ENCODE results near the gene EXOC3L1. TPM values are rescaled to one million over a fixed set of nuclear protein-coding genes. Genes with fewer than 3 reads are reported as not detected.

The EXOC3L1 gene
- total RNA-seq, 1 donor from 2014 or later, result 0.45 TPM

- peaks cover 12% of the 10 kb centered on the region for H4K20me1 ChIP-seq (ENCODE audit: insufficient read depth, low read length)
- no peak overlapping the region for H3K27ac ChIP-seq (ENCODE audit: low read depth, low read length)
- no peak overlapping the region for H3K27ac Mint-ChIP-seq (ENCODE audit: unreplicated experiment)
- H3K9me3 ChIP-seq (ENCODE audit: insufficient read depth, low read depth, low read length), result no peaks in the 10 kb centered on the region
- H3K4me3 Mint-ChIP-seq (ENCODE audit: unreplicated experiment), result no peak overlapping the region
- H3K4me2 ChIP-seq (ENCODE audit: low read length), result no peak overlapping the region
- no peaks in the 10 kb centered on the region for H3K79me2 ChIP-seq (ENCODE audit: insufficient read depth, low read length)
- H3K36me3 ChIP-seq (ENCODE audit: insufficient read depth, low read length), result no peaks in the 10 kb centered on the region
- H2AFZ ChIP-seq (ENCODE audit: low read depth, low read length), result no peak overlapping the region
- no peaks in the 10 kb centered on the region for H3K9me3 Mint-ChIP-seq (ENCODE audit: unreplicated experiment)
- H3K9ac ChIP-seq (ENCODE audit: low read length), result no peak overlapping the region
- no peaks in the 10 kb centered on the region for H3K4me1 Mint-ChIP-seq (ENCODE audit: low read depth, unreplicated experiment)
- DNase-seq (ENCODE audit: low read depth) (no peak), FAIRE-seq (no peak)
- TF ChIP-seq CTCF (IDR thresholded peaks at IDR 0.05; ENCODE audit: insufficient read depth, low read depth, low read length) (no peak), EZH2 (IDR thresholded peaks at IDR 0.05; ENCODE audit: insufficient read depth, low read length) (no peak)
- H3K4me3 ChIP-seq (ENCODE audit: insufficient read depth, low read depth, low read length), result no peak overlapping the region
- no peaks in the 10 kb centered on the region for H3K27me3 Mint-ChIP-seq (ENCODE audit: low read depth, unreplicated experiment)
- H3K27me3 ChIP-seq (ENCODE audit: insufficient read depth, low read length), result no peaks in the 10 kb centered on the region
- peaks cover 3% of the 10 kb centered on the region for H3K36me3 Mint-ChIP-seq (ENCODE audit: low read depth, unreplicated experiment)
- peaks cover 11% of the 10 kb centered on the region for H3K4me1 ChIP-seq (ENCODE audit: insufficient read depth, low read length)
These were observed 13.1 kb upstream of the EXOC3L1 start for GRCh38 chr16:67202956-67203493.

DNA sequence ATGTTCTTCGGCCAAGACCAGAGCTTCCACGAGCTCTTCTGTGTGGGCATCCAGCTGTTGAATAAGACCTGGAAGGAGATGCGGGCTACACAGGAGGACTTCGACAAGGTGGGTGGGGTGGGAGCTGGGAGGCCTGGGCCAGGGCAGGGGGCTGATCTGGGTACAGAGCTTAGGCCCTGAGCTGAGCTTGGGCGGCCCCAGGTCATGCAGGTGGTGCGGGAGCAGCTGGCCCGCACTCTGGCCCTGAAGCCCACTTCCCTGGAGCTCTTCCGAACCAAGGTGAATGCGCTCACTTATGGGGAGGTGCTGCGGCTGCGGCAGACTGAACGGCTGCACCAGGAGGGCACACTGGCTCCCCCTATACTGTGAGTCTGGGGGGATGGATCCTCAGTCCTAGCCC, 12.5 kb upstream of the EXOC3L1 start:
- no peak overlapping the region for H3K27ac Mint-ChIP-seq (ENCODE audit: unreplicated experiment)
- no peaks in the 10 kb centered on the region for H3K27me3 Mint-ChIP-seq (ENCODE audit: low read depth, unreplicated experiment)
- Histone ChIP-seq H3K79me2 (ENCODE audit: insufficient read depth, low read length) (no peaks in the 10 kb centered on the region), H3K27me3 (ENCODE audit: insufficient read depth, low read length) (no peaks in the 10 kb centered on the region), H4K20me1 (ENCODE audit: insufficient read depth, low read length) (peaks cover 18% of the 10 kb centered on the region), H3K4me3 (ENCODE audit: insufficient read depth, low read depth, low read length) (no peak overlapping the region), H3K27ac (ENCODE audit: low read depth, low read length) (no peak overlapping the region), H3K4me1 (ENCODE audit: insufficient read depth, low read length) (peaks cover 5% of the 10 kb centered on the region), H3K4me2 (ENCODE audit: low read length) (no peak overlapping the region), H2AFZ (ENCODE audit: low read depth, low read length) (no peak overlapping the region), H3K36me3 (ENCODE audit: insufficient read depth, low read length) (peaks cover 2% of the 10 kb centered on the region), H3K9me3 (ENCODE audit: insufficient read depth, low read depth, low read length) (no peaks in the 10 kb centered on the region), H3K9ac (ENCODE audit: low read length) (no peak overlapping the region)
- peaks cover 3% of the 10 kb centered on the region for H3K36me3 Mint-ChIP-seq (ENCODE audit: low read depth, unreplicated experiment)
- H3K4me1 Mint-ChIP-seq (ENCODE audit: low read depth, unreplicated experiment), result no peaks in the 10 kb centered on the region
- no peak overlapping the region for H3K4me3 Mint-ChIP-seq (ENCODE audit: unreplicated experiment)
- no peaks in the 10 kb centered on the region for H3K9me3 Mint-ChIP-seq (ENCODE audit: unreplicated experiment)
- TF ChIP-seq EZH2 (IDR thresholded peaks at IDR 0.05; ENCODE audit: insufficient read depth, low read length) (no peak), CTCF (IDR thresholded peaks at IDR 0.05; ENCODE audit: insufficient read depth, low read depth, low read length) (no peak)
- FAIRE-seq (no peak), DNase-seq (ENCODE audit: low read depth) (no peak)

Measured in astrocyte (in vitro differentiated cells and primary cell).